Natural killer cell (primary cell): Measurements from ENCODE around the gene TBL1XR1. TPM values are rescaled to one million over a fixed set of nuclear protein-coding genes. Genes with fewer than 3 reads are reported as not detected.

ENCODE experiments used
- ATAC-seq, 3 donors: fragments of 150-1000 bp in 2 of 3; fragments of 200-7000 bp in 1 of 3; cut with Tn5 transposase; 1 replicate in 1 of 3; 2 replicates in 2 of 3; pipeline ENCODE4 v1.10.0; 2021; ENCODE audit warnings: mild to moderate bottlenecking in 2 of 3, moderate library complexity in 2 of 3
- DNase-seq, 2 donors: peaks; one replicate each; pipeline versions ENCODE4 v3.0.0 to v3.0.0-alpha.2; 2013 to 2021; ENCODE audit warnings: mixed read lengths in 1 of 2
- H3K27ac ChIP-seq: one replicate; pipeline ENCODE4 v1.5.1; 2013; ENCODE audit warnings: mild to moderate bottlenecking, low read length
- H3K27me3 ChIP-seq: one replicate; pipeline ENCODE4 v1.6.1; 2013; ENCODE audit warnings: low read length; ENCODE audit not compliant: control insufficient read depth, insufficient read depth
- H3K36me3 ChIP-seq: one replicate; pipeline ENCODE4 v1.6.1; 2013; ENCODE audit warnings: low read length; ENCODE audit not compliant: control insufficient read depth, insufficient read depth
- H3K4me1 ChIP-seq: one replicate; pipeline ENCODE4 v1.6.1; 2013; ENCODE audit warnings: low read length; ENCODE audit not compliant: control insufficient read depth, insufficient read depth
- H3K4me3 ChIP-seq: one replicate; pipeline ENCODE4 v1.5.1; 2013; ENCODE audit warnings: low read length
- H3K9me3 ChIP-seq: one replicate; pipeline ENCODE4 v1.6.1; 2013; ENCODE audit warnings: low read length; ENCODE audit not compliant: control insufficient read depth, insufficient read depth
- H3K27ac Mint-ChIP-seq, 2 donors: one replicate each; pipeline ENCODE4 v1.8.0; 2022; ENCODE audit warnings: mild to moderate bottlenecking in 2 of 2, mixed read lengths in 2 of 2, moderate library complexity in 1 of 2
- H3K27me3 Mint-ChIP-seq, 2 donors: one replicate each; pipeline ENCODE4 v1.8.0; 2022; ENCODE audit warnings: low read depth in 2 of 2, mixed read lengths in 2 of 2
- H3K36me3 Mint-ChIP-seq: one replicate; pipeline ENCODE4 v1.8.0; 2022; ENCODE audit warnings: mixed read lengths
- H3K4me1 Mint-ChIP-seq, 2 donors: one replicate each; pipeline ENCODE4 v1.8.0; 2022; ENCODE audit warnings: mixed read lengths in 2 of 2
- H3K4me3 Mint-ChIP-seq: one replicate; pipeline ENCODE4 v1.8.0; 2022; ENCODE audit warnings: mild to moderate bottlenecking, moderate library complexity, mixed read lengths
- H3K9me3 Mint-ChIP-seq, 2 donors: one replicate each; pipeline ENCODE4 v1.8.0; 2022; ENCODE audit warnings: mixed read lengths in 2 of 2
- WGBS: methylation state at CpG from one replicate; pipeline ENCODE4 v1.1.7; 2013; ENCODE audit warnings: missing lambda C conversion rate; ENCODE audit not compliant: insufficient coverage; 5-methylcytosine and 5-hydroxymethylcytosine counted together
- intact Hi-C: fragments of 100-400 bp; cut with micrococcal nuclease; formaldehyde crosslinking; loops from one replicate; pipeline ENCODE4 v1.14.2; 2022
- total RNA-seq, 4 donors: library from RNA; stranded (reverse); fragments of 120-200 nt in 1 of 4; gene quantifications; one replicate each; pipeline versions ENCODE4 v1.2.3 to v1.2.4, GENCODE V29; 2013 to 2022
- TF ChIP-seq, protein P1 (sequence below): fragments of 200-600 bp; IDR thresholded peaks from one replicate; pipeline ENCODE4 v1.8.0; 2022; ENCODE audit warnings: antibody characterized with exemption

TBL1XR1 gene
- total RNA-seq, 3 donors from 2014 or later (not counting 1 experiment from before 2014, with no cell fraction given), result 74.6 to 118 (median 81.7) TPM

DNA sequence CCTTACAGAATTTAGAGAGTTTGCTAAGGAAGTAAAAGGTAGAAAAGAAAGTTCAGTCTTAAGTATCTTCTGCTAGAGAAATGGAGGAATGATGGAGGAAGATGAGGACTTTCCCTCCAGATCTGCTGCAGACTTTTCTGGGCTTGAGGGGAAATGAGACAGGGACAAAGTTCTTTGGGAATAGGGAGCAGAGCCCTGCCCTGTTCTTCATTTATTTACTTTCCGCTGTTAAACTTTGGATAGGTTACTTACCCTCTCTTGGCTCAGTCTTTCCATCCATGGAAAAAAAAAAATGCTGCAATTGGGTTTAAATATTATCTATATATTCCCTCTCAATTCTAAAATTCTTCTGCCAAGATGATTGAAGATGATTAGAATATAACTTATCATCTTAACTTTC, 202.9 kb downstream of the TBL1XR1 start:
- 100% methylated on average over 1 of the region's 1 CpG for WGBS
- intact Hi-C loops, result no loop called here
- Histone ChIP-seq H3K9me3 (peaks cover 2% of the 10 kb centered on the region), H3K36me3 (no peaks in the 10 kb centered on the region), H3K27ac (no peak overlapping the region), H3K4me1 (no peaks in the 10 kb centered on the region), H3K27me3 (no peaks in the 10 kb centered on the region), H3K4me3 (no peak overlapping the region)
- ATAC-seq (no peak), DNase-seq (no peak)
- H3K36me3 Mint-ChIP-seq, result peaks cover 2% of the 10 kb centered on the region
- peaks cover 2 to 4% of the 10 kb centered on the region in 2 donors for H3K9me3 Mint-ChIP-seq
- H3K4me3 Mint-ChIP-seq, result no peak overlapping the region
- H3K4me1 Mint-ChIP-seq, result no peaks in the 10 kb centered on the region
- H3K27me3 Mint-ChIP-seq, result peaks cover 0 to 6% of the 10 kb centered on the region in 2 donors
- TF ChIP-seq, protein P1, sequence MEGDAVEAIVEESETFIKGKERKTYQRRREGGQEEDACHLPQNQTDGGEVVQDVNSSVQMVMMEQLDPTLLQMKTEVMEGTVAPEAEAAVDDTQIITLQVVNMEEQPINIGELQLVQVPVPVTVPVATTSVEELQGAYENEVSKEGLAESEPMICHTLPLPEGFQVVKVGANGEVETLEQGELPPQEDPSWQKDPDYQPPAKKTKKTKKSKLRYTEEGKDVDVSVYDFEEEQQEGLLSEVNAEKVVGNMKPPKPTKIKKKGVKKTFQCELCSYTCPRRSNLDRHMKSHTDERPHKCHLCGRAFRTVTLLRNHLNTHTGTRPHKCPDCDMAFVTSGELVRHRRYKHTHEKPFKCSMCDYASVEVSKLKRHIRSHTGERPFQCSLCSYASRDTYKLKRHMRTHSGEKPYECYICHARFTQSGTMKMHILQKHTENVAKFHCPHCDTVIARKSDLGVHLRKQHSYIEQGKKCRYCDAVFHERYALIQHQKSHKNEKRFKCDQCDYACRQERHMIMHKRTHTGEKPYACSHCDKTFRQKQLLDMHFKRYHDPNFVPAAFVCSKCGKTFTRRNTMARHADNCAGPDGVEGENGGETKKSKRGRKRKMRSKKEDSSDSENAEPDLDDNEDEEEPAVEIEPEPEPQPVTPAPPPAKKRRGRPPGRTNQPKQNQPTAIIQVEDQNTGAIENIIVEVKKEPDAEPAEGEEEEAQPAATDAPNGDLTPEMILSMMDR, result no peak
- H3K27ac Mint-ChIP-seq, result no peak overlapping the region

DNA sequence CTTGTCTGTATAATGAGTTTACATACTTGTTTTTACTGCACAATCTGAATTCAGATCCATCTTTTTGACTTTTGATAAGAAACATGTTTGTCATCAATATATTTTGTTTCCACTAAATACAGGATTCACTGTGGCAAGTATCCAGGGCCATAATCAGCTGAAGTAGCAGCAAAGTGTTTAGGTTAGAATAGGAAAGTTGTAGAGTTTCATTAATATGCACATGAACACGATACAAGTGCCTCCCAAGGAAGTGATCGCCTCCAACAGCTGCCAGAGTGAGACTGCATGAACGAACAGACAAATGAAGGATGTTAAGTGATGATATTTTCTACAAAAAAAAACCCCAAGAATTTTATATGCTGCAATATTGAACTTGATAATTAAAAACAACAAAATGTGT, 204.3 kb downstream of the TBL1XR1 start:
- H3K27me3 Mint-ChIP-seq, result peaks cover 0 to 6% of the 10 kb centered on the region in 2 donors
- Histone ChIP-seq H3K4me3 (no peak overlapping the region), H3K27ac (no peak overlapping the region), H3K4me1 (no peaks in the 10 kb centered on the region), H3K36me3 (no peaks in the 10 kb centered on the region), H3K27me3 (no peaks in the 10 kb centered on the region), H3K9me3 (peaks cover 2% of the 10 kb centered on the region)
- intact Hi-C loops, result no loop called here
- TF ChIP-seq, protein P1, result no peak
- DNase-seq, result no peak
- H3K4me1 Mint-ChIP-seq, result no peaks in the 10 kb centered on the region
- WGBS, result 92% methylated on average over 2 of the region's 3 CpGs
- H3K9me3 Mint-ChIP-seq, result peaks cover 2 to 4% of the 10 kb centered on the region in 2 donors
- no peak overlapping the region for H3K27ac Mint-ChIP-seq
- no peak for ATAC-seq
- H3K36me3 Mint-ChIP-seq, result no peaks in the 10 kb centered on the region
- no peak overlapping the region for H3K4me3 Mint-ChIP-seq

DNA sequence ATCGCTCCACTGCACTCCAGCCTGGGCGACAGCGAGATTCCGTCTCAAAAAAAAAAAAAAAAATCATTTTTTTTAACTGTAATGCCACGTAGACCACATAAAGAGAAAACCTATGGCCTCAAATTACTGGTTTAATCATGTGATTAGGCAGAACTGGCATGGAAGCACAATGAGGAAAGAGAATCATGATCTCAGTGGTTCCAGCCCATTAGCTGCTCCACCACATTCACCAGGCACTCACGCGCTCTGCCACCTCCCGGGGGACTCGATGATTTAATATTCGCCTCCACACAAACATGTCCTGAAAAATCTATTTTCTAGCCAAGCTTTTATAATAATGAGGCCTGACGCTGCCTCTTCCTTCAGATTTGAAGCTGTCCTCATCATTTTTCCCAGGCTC, 204.7 kb downstream of the TBL1XR1 start:
- H3K4me1 Mint-ChIP-seq, result no peaks in the 10 kb centered on the region
- TF ChIP-seq, protein P1, result no peak
- ATAC-seq, result no peak
- Histone ChIP-seq H3K9me3 (peaks cover 2% of the 10 kb centered on the region), H3K4me1 (no peaks in the 10 kb centered on the region), H3K27me3 (no peaks in the 10 kb centered on the region), H3K36me3 (no peaks in the 10 kb centered on the region), H3K4me3 (no peak overlapping the region), H3K27ac (no peak overlapping the region)
- H3K27me3 Mint-ChIP-seq, result peaks cover 0 to 6% of the 10 kb centered on the region in 2 donors
- H3K4me3 Mint-ChIP-seq, result no peak overlapping the region
- 94% methylated on average over 11 of the region's 11 CpGs for WGBS
- H3K27ac Mint-ChIP-seq, result no peak overlapping the region
- no peaks in the 10 kb centered on the region for H3K36me3 Mint-ChIP-seq
- H3K9me3 Mint-ChIP-seq, result peaks cover 2 to 4% of the 10 kb centered on the region in 2 donors
- DNase-seq, result no peak
- intact Hi-C loops, result no loop called here

DNA sequence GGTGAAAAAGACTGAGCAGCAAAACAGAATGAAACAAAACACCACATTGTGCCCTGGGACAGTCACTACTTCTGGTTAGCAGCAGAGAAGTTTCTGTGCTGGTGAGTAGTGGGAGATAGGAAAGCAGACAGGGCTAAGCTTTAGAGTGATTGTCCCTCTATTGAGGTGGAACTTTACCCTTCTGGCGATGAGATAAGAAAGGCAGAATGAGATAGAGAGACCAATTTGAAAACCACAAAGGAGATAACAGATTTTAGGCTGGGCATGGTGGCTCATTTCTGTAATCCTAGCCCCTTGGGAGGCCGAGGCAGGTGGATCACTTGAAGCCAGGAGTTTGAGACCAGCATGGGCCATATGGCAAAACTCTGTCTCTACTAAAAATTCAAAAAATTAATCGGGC, 208.5 kb downstream of the TBL1XR1 start:
- H3K36me3 ChIP-seq, result no peaks in the 10 kb centered on the region
- Mint-ChIP-seq H3K4me1 (no peaks in the 10 kb centered on the region), H3K36me3 (no peaks in the 10 kb centered on the region), H3K9me3 (peaks cover 2 to 4% of the 10 kb centered on the region in 2 donors), H3K4me3 (no peak overlapping the region), H3K27ac (no peak overlapping the region), H3K27me3 (peaks cover 0 to 6% of the 10 kb centered on the region in 2 donors)
- H3K27ac ChIP-seq, result no peak overlapping the region
- WGBS, result 79% methylated on average over 3 of the region's 3 CpGs
- no peak overlapping the region for H3K4me3 ChIP-seq
- TF ChIP-seq, protein P1, result no peak
- H3K9me3 ChIP-seq, result peaks cover 2% of the 10 kb centered on the region
- ATAC-seq (no peak), DNase-seq (no peak)
- H3K27me3 ChIP-seq, result no peaks in the 10 kb centered on the region
- H3K4me1 ChIP-seq, result no peaks in the 10 kb centered on the region
- intact Hi-C loops, result no loop called here
